HG02571 (cell line): ENCODE results near the gene CDK5R1.
"Not testable (repeated sequence)": the region's sequence is repeated elsewhere in the genome, so short reads cannot be mapped to it uniquely, and the experiment has no call there.

Experiments used
- ATAC-seq: cut with Tn5 transposase; IDR thresholded peaks from one replicate; pipeline ENCODE4 v1.9.1; 2021; ENCODE audit warnings: mild to moderate bottlenecking, moderate library complexity; ENCODE audit not compliant: unreplicated experiment

Gene CDK5R1

GRCh38 chr17:32515677-32516383, 29.0 kb downstream of the CDK5R1 start:
- ATAC-seq, result peak; percentile 29

GRCh38 chr17:32516450-32516849, 29.7 kb downstream of the CDK5R1 start:
- no peak for ATAC-seq

GRCh38 chr17:32516940-32517701, 30.3 kb downstream of the CDK5R1 start:
- no peak for ATAC-seq

- ATAC-seq, result no peak
Measured at GRCh38 chr17:32517982-32518381, 31.2 kb downstream of the CDK5R1 start.

GRCh38 chr17:32518646-32519227, 31.9 kb downstream of the CDK5R1 start:
- ATAC-seq, result no peak

- ATAC-seq, result no peak
Measured at GRCh38 chr17:32519228-32520103, 32.7 kb downstream of the CDK5R1 start.

- ATAC-seq, result no peak
Measured at GRCh38 chr17:32520104-32520701, 33.4 kb downstream of the CDK5R1 start.

- ATAC-seq, result no peak
Measured at GRCh38 chr17:32520737-32521404, 34.1 kb downstream of the CDK5R1 start.

GRCh38 chr17:32523017-32523680, 36.4 kb downstream of the CDK5R1 start:
- peak; percentile 58 for ATAC-seq

GRCh38 chr17:32523827-32524552, 37.2 kb downstream of the CDK5R1 start:
- ATAC-seq, result peak; percentile 48

- not testable (repeated sequence) for ATAC-seq
Measured at GRCh38 chr17:32524553-32524880, 37.7 kb downstream of the CDK5R1 start.

GRCh38 chr17:32525122-32525521, 38.3 kb downstream of the CDK5R1 start:
- ATAC-seq, result no peak

GRCh38 chr17:32527146-32527545, 40.4 kb downstream of the CDK5R1 start:
- no peak for ATAC-seq

GRCh38 chr17:32528825-32529224, 42.0 kb downstream of the CDK5R1 start:
- no peak for ATAC-seq

- ATAC-seq, result no peak
Measured at GRCh38 chr17:32529604-32530003, 42.8 kb downstream of the CDK5R1 start.

- ATAC-seq, result no peak
Measured at GRCh38 chr17:32533296-32533695, 46.5 kb downstream of the CDK5R1 start.

- ATAC-seq, result no peak
Measured at GRCh38 chr17:32536736-32537643, 50.2 kb downstream of the CDK5R1 start.
